ENCODE measurements around the gene MAS1.

- TF ChIP-seq, protein P1, sequence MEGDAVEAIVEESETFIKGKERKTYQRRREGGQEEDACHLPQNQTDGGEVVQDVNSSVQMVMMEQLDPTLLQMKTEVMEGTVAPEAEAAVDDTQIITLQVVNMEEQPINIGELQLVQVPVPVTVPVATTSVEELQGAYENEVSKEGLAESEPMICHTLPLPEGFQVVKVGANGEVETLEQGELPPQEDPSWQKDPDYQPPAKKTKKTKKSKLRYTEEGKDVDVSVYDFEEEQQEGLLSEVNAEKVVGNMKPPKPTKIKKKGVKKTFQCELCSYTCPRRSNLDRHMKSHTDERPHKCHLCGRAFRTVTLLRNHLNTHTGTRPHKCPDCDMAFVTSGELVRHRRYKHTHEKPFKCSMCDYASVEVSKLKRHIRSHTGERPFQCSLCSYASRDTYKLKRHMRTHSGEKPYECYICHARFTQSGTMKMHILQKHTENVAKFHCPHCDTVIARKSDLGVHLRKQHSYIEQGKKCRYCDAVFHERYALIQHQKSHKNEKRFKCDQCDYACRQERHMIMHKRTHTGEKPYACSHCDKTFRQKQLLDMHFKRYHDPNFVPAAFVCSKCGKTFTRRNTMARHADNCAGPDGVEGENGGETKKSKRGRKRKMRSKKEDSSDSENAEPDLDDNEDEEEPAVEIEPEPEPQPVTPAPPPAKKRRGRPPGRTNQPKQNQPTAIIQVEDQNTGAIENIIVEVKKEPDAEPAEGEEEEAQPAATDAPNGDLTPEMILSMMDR (optimal IDR thresholded peaks at IDR 0.05 in 1 of 3, IDR thresholded peaks at IDR 0.05 in 1 of 3, conservative IDR thresholded peaks at IDR 0.05 in 1 of 3; ENCODE audit: extremely low read depth in 1 of 3, insufficient read depth in 2 of 3, low read length in 3 of 3) = no peak
- TF ChIP-seq EZH2 (IDR thresholded peaks at IDR 0.05; ENCODE audit: low read length) = no peak
Observed at GRCh38 chr6:159878341-159878740, 12.4 kb upstream of the MAS1 start.
